ENCODE results near the gene CLPTM1L.

- no peak for TF ChIP-seq POLR2A (IDR thresholded peaks at IDR 0.05)
- no peak for TF ChIP-seq CTCF (IDR thresholded peaks at IDR 0.05)
- TF ChIP-seq EP300 (IDR thresholded peaks at IDR 0.05), result no peak
Measured at GRCh38 chr5:1384521-1384920, 39.6 kb upstream of the CLPTM1L start.
